Measurements from ENCODE around the gene ZNF804B. TPM values are rescaled to one million over a fixed set of nuclear protein-coding genes. Genes with fewer than 3 reads are reported as not detected.

ZNF804B gene
- total RNA-seq, 2 donors from 2014 or later = 0.13 to 0.49 TPM

GRCh38 chr7:89053130-89053529, 293.6 kb downstream of the ZNF804B start:
- Mint-ChIP-seq H3K4me3 (no peak overlapping the region), H3K27ac (no peak overlapping the region), H3K36me3 (ENCODE audit: low read depth) (no peaks in the 10 kb centered on the region), H3K9me3 (no peaks in the 10 kb centered on the region), H3K4me1 (no peaks in the 10 kb centered on the region), H3K27me3 (ENCODE audit: insufficient read depth) (no peaks in the 10 kb centered on the region)
- no peak for TF ChIP-seq CTCF (conservative IDR thresholded peaks at IDR 0.05)
- Histone ChIP-seq H3K4me1 (ENCODE audit: control insufficient read depth, insufficient read depth, low read length) (peaks cover 3% of the 10 kb centered on the region), H3K27ac (ENCODE audit: low read depth, low read length) (no peak overlapping the region), H3K9me3 (ENCODE audit: control insufficient read depth, low read length) (no peaks in the 10 kb centered on the region), H3K9ac (ENCODE audit: extremely low read depth, low read length, poor library complexity, severe bottlenecking) (no peak overlapping the region), H3K36me3 (ENCODE audit: control insufficient read depth, insufficient read depth, low read length) (no peaks in the 10 kb centered on the region), H3K27me3 (ENCODE audit: control insufficient read depth, insufficient read depth, low read length, poor library complexity, severe bottlenecking) (no peaks in the 10 kb centered on the region), H3K4me3 (ENCODE audit: low read length) (no peak overlapping the region)
- WGBS, 2 experiments (ENCODE audit: insufficient coverage in 1 of 2, insufficient read length in 1 of 2) = 76 to 100% methylated on average over 1 to 2 of the region's 2 CpGs
- no peak for DNase-seq

GRCh38 chr7:89054361-89054760, 294.9 kb downstream of the ZNF804B start:
- Mint-ChIP-seq H3K4me3 (no peak overlapping the region), H3K36me3 (ENCODE audit: low read depth) (no peaks in the 10 kb centered on the region), H3K9me3 (no peaks in the 10 kb centered on the region), H3K27ac (no peak overlapping the region), H3K4me1 (no peaks in the 10 kb centered on the region), H3K27me3 (ENCODE audit: insufficient read depth) (no peaks in the 10 kb centered on the region)
- DNase-seq = no peak
- no peaks in the 10 kb centered on the region for H3K36me3 ChIP-seq (ENCODE audit: control insufficient read depth, insufficient read depth, low read length)
- no peak overlapping the region for H3K9ac ChIP-seq (ENCODE audit: extremely low read depth, low read length, poor library complexity, severe bottlenecking)
- no peaks in the 10 kb centered on the region for H3K4me1 ChIP-seq (ENCODE audit: control insufficient read depth, insufficient read depth, low read length)
- no peaks in the 10 kb centered on the region for H3K9me3 ChIP-seq (ENCODE audit: control insufficient read depth, low read length)
- WGBS, 2 experiments (ENCODE audit: insufficient coverage in 1 of 2, insufficient read length in 1 of 2) = 100% methylated on average over 2 of the region's 2 CpGs; no CpG with 5 or more reads in 1 of the 2 experiments
- H3K27ac ChIP-seq (ENCODE audit: low read depth, low read length) = no peak overlapping the region
- no peaks in the 10 kb centered on the region for H3K27me3 ChIP-seq (ENCODE audit: control insufficient read depth, insufficient read depth, low read length, poor library complexity, severe bottlenecking)
- H3K4me3 ChIP-seq (ENCODE audit: low read length) = no peak overlapping the region
- no peak for TF ChIP-seq CTCF (conservative IDR thresholded peaks at IDR 0.05)

GRCh38 chr7:89060234-89060633, 300.7 kb downstream of the ZNF804B start:
- H3K36me3 ChIP-seq (ENCODE audit: control insufficient read depth, insufficient read depth, low read length) = no peaks in the 10 kb centered on the region
- Mint-ChIP-seq H3K36me3 (ENCODE audit: low read depth) (no peaks in the 10 kb centered on the region), H3K4me1 (no peaks in the 10 kb centered on the region), H3K27ac (no peak overlapping the region), H3K9me3 (no peaks in the 10 kb centered on the region), H3K27me3 (ENCODE audit: insufficient read depth) (no peaks in the 10 kb centered on the region), H3K4me3 (no peak overlapping the region)
- WGBS, 2 experiments (ENCODE audit: insufficient coverage in 1 of 2, insufficient read length in 1 of 2) = 97% methylated on average over 2 of the region's 2 CpGs; no CpG with 5 or more reads in 1 of the 2 experiments
- H3K27me3 ChIP-seq (ENCODE audit: control insufficient read depth, insufficient read depth, low read length, poor library complexity, severe bottlenecking) = no peaks in the 10 kb centered on the region
- DNase-seq = no peak
- no peak overlapping the region for H3K4me3 ChIP-seq (ENCODE audit: low read length)
- no peak for TF ChIP-seq CTCF (conservative IDR thresholded peaks at IDR 0.05)
- H3K9ac ChIP-seq (ENCODE audit: extremely low read depth, low read length, poor library complexity, severe bottlenecking) = no peak overlapping the region
- H3K27ac ChIP-seq (ENCODE audit: low read depth, low read length) = no peak overlapping the region
- no peaks in the 10 kb centered on the region for H3K4me1 ChIP-seq (ENCODE audit: control insufficient read depth, insufficient read depth, low read length)
- no peaks in the 10 kb centered on the region for H3K9me3 ChIP-seq (ENCODE audit: control insufficient read depth, low read length)

Data from endodermal cell (in vitro differentiated cells).